Lower lobe of right lung (tissue), 2 donors: ENCODE measurements around the gene MYL6B. TPM values are rescaled to one million over a fixed set of nuclear protein-coding genes. Genes with fewer than 3 reads are reported as not detected.
A peak's percentile ranks its signal among the peaks of the same experiment; 100 is the strongest.

Source experiments
- ATAC-seq, 2 donors: fragments of 200-7000 bp; cut with Tn5 transposase; one replicate each; pipeline ENCODE4 v1.9.1; 2020 to 2022; ENCODE audit warnings: mild to moderate bottlenecking in 2 of 2, moderate library complexity in 2 of 2
- DNase-seq: peaks from one replicate; pipeline ENCODE4 v3.0.0-alpha.2; 2020
- H3K27ac ChIP-seq: fragments of 200-600 bp; one replicate; pipeline ENCODE4 v1.8.0; 2022
- H3K27me3 ChIP-seq: fragments of 200-600 bp; one replicate; pipeline ENCODE4 v1.8.0; 2022; ENCODE audit warnings: low read depth
- H3K36me3 ChIP-seq: fragments of 200-600 bp; one replicate; pipeline ENCODE4 v1.8.0; 2022; ENCODE audit warnings: mild to moderate bottlenecking
- H3K4me1 ChIP-seq: fragments of 200-600 bp; one replicate; pipeline ENCODE4 v1.8.0; 2022
- H3K4me3 ChIP-seq: fragments of 200-600 bp; one replicate; pipeline ENCODE4 v1.8.0; 2022; ENCODE audit warnings: mild to moderate bottlenecking
- H3K9me3 ChIP-seq: fragments of 200-600 bp; one replicate; pipeline ENCODE4 v1.8.0; 2022
- CTCF ChIP-seq: fragments of 200-600 bp; IDR thresholded peaks from one replicate; pipeline ENCODE4 v1.8.0; 2022; ENCODE audit warnings: antibody characterized with exemption, mild to moderate bottlenecking
- intact Hi-C: fragments of 100-400 bp; cut with DNase I; formaldehyde crosslinking; loops from one replicate; pipeline ENCODE4 v1.11.0; 2022
- total RNA-seq: library from RNA; stranded (reverse); fragmentation: NEBNext Ultra II Directional; extraction: Animal tissue kit (Norgen Biotek cat#: 25700); gene quantifications from one replicate; pipeline ENCODE4 v1.2.1, GENCODE V29; 2021
- donor health status: DM: no; HTN: yes; CAD: no; lungs with severe emphysema.

Gene MYL6B
- total RNA-seq, 1 donor from 2014 or later, result 21.4 TPM

- TF ChIP-seq CTCF, result no peak
- DNase-seq (no peak), ATAC-seq (no peak)
- H3K27me3 ChIP-seq, result no peaks in the 10 kb centered on the region
- H3K36me3 ChIP-seq, result peaks cover 98% of the 10 kb centered on the region
- no peaks in the 10 kb centered on the region for H3K4me1 ChIP-seq
- H3K27ac ChIP-seq, result no peak overlapping the region
- H3K9me3 ChIP-seq, result no peaks in the 10 kb centered on the region
- intact Hi-C loops, result no loop called here
- H3K4me3 ChIP-seq, result no peak overlapping the region
These were observed 16.9 kb downstream of the MYL6B start for GRCh38 chr12:56169229-56169759.

- Histone ChIP-seq H3K9me3 (no peaks in the 10 kb centered on the region), H3K4me3 (no peak overlapping the region), H3K27me3 (no peaks in the 10 kb centered on the region), H3K36me3 (peaks cover 100% of the 10 kb centered on the region), H3K27ac (no peak overlapping the region), H3K4me1 (no peaks in the 10 kb centered on the region)
- ATAC-seq, result no peak
- no peak for TF ChIP-seq CTCF
- DNase-seq, result no peak
- intact Hi-C loops, result no loop called here
These were observed 20.5 kb downstream of the MYL6B start for GRCh38 chr12:56172839-56173238.

- H3K36me3 ChIP-seq, result peaks cover 100% of the 10 kb centered on the region
These were observed 26.0 kb downstream of the MYL6B start for GRCh38 chr12:56178347-56178746.

GRCh38 chr12:56186957-56187356 lies 34.6 kb downstream of the MYL6B start:
- Histone ChIP-seq H3K9me3 (no peaks in the 10 kb centered on the region), H3K4me1 (peaks cover 29% of the 10 kb centered on the region), H3K4me3 (no peak overlapping the region), H3K27ac (no peak overlapping the region), H3K27me3 (no peaks in the 10 kb centered on the region), H3K36me3 (peaks cover 51% of the 10 kb centered on the region)
- no peak for TF ChIP-seq CTCF
- no peak for DNase-seq
- no peak for ATAC-seq
- intact Hi-C loops, result no loop called here

More at GRCh38 chr12:56178347-56178746, 26.0 kb downstream of the MYL6B start:
- DNase-seq (no peak), ATAC-seq (no peak)
- intact Hi-C loops, result no loop called here
- Histone ChIP-seq H3K9me3 (no peaks in the 10 kb centered on the region), H3K27ac (no peak overlapping the region), H3K27me3 (no peaks in the 10 kb centered on the region), H3K4me1 (no peaks in the 10 kb centered on the region), H3K4me3 (no peak overlapping the region)
- TF ChIP-seq CTCF, result no peak

GRCh38 chr12:56188131-56188777 lies 35.9 kb downstream of the MYL6B start:
- no peak for TF ChIP-seq CTCF
- DNase-seq (no peak), ATAC-seq (no peak)
- peaks cover 29% of the 10 kb centered on the region for H3K4me1 ChIP-seq
- H3K4me3 ChIP-seq, result peak overlapping the region; percentile 85
- peak overlapping the region; percentile 93 for H3K27ac ChIP-seq
- no peaks in the 10 kb centered on the region for H3K27me3 ChIP-seq
- no peaks in the 10 kb centered on the region for H3K9me3 ChIP-seq
- peaks cover 38% of the 10 kb centered on the region for H3K36me3 ChIP-seq
- intact Hi-C loops, result no loop called here
